GM18511 (cell line): ENCODE data around the gene PCSK6.
"Not testable (repeated sequence)": the region's sequence is repeated elsewhere in the genome, so short reads cannot be mapped to it uniquely, and the experiment has no call there.

ENCODE experiments used
- ATAC-seq: cut with Tn5 transposase; IDR thresholded peaks from one replicate; pipeline ENCODE4 v1.9.1; 2021; ENCODE audit warnings: mild to moderate bottlenecking, moderate library complexity; ENCODE audit not compliant: unreplicated experiment

Gene PCSK6

GRCh38 chr15:101406526-101407195 is 82.8 kb downstream of the PCSK6 start:
- peak; percentile 6 for ATAC-seq

DNA sequence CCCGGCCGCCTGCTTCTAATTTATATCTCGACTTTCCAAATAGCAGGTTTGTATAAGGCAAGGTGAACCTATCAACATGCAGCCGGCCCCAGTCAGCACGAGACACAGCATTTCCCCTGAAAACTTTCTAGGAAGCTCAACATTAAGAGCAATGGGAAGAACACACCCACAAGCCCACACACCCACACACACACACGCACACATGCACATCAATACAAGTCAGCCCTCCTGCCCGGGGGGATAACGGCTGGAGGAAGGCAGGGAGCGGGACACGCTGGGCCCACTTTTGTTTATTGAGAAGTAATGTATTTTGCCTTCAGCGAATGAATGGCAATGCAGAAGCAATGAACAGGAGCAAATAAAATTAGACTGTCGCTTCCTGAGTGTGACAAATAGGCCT is 83.5 kb downstream of the PCSK6 start:
- ATAC-seq = no peak

GRCh38 chr15:101404245-101404644 is 85.3 kb downstream of the PCSK6 start:
- no peak for ATAC-seq

GRCh38 chr15:101402883-101403282 is 86.6 kb downstream of the PCSK6 start:
- not testable (repeated sequence) for ATAC-seq

- no peak for ATAC-seq
These were observed 88.2 kb downstream of the PCSK6 start for GRCh38 chr15:101401286-101401685.

DNA sequence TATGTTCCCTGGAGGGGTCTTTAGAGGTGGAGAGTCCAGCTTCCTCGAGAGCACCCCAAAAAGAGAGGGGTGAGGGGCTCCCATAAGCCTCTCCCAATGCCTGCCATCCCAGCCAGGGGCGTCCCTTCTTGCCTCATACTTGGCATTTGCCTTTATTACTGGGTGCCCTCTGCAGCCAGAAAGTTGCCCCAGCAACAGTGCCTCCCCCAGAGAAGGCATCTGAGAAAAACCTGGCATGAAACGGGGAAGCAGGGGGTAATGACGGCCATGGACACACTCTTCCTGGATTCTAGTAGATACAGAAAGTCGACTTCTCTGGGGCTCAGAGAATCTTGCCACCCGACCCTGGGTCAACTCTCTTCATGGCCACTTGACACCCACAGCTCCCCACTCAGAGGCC is 90.1 kb downstream of the PCSK6 start:
- no peak for ATAC-seq

GRCh38 chr15:101398247-101398646 is 91.3 kb downstream of the PCSK6 start:
- ATAC-seq = no peak

GRCh38 chr15:101397521-101398003 is 91.9 kb downstream of the PCSK6 start:
- no peak for ATAC-seq

DNA sequence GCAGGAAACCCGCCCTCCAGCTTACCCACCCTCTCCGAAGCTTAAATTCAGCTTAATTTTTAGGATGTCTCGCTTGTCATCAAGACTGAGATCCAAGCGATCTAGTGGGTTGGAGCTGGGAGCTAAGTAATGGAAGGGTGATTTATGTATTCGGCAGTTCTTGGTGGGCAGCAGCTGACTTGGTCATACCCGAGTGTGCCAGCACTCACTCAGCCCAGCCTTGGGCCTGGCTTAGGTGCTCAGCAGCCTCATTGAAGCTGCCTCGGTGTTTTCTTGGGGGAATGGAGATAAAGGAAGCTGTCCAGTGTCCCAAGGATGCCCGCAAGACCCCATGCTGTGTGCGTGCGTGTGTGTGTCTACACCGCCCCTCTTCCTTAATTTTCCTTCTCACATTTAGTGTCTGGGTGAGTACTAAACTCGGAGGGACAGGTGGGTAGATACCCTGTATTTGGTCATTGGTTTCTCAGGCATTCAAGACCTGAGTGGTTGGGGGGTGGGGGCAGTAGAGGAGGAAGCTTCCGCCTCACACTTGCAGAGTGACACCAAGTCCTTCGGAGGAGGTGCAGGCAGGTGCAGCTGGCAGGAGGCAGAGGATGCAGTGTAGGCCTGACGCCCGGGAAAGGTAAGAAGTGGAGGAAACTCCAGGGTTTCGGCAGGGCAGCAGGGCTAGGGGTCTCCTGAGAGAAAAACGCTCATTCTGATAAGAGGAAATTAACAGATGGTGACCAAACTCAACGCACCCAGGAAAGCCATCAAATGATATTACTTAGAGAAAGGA is 92.8 kb downstream of the PCSK6 start:
- no peak for ATAC-seq

DNA sequence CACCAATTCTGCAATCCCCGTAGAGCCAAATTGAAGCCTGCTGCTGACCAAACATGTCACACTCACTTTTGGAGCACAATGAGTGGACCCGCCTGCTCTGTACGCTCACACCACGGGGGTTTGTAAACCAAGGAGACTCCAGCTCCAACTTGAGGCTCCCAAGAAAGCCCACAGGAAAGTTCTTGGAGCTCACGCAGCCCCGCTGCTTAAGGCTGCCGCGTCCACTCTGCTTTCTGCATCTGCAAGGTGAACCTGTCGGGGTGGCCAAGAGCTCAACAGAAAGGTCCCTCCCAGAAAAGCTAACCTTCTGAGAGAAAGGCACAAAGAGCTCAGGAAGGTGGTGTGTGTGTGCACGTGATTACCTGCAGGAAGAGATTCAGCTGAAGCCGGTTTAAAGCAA is 94.9 kb downstream of the PCSK6 start:
- no peak for ATAC-seq

DNA sequence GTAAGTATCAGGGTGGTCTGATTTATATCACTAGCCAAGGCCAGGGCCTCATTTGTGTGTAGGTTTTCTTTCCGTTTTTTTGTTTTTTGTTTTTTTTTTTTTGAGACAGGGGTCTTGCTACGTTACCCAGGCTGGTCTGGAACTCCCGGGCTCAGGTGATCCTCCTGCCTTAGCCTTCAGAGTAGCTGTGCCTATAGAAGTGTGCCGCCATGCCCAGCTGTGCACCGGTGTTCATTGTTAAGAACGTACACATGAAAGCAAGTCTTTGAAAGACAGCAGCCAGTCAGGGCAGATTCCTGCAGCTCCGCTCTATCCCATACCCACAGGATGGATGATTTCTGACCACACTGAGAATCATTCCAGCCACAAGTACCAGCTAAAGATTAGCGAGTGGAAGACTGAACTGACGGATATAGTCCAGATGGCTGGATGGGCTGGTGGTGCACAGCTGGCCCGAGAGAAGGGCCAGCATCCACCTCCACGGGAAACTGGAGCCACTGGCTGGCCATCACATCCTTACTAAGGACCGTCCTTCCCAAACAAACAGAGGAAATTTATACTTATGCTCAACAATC is 95.4 kb downstream of the PCSK6 start:
- ATAC-seq = no peak

- no peak for ATAC-seq
These were observed 96.3 kb downstream of the PCSK6 start for GRCh38 chr15:101393172-101393571.

DNA sequence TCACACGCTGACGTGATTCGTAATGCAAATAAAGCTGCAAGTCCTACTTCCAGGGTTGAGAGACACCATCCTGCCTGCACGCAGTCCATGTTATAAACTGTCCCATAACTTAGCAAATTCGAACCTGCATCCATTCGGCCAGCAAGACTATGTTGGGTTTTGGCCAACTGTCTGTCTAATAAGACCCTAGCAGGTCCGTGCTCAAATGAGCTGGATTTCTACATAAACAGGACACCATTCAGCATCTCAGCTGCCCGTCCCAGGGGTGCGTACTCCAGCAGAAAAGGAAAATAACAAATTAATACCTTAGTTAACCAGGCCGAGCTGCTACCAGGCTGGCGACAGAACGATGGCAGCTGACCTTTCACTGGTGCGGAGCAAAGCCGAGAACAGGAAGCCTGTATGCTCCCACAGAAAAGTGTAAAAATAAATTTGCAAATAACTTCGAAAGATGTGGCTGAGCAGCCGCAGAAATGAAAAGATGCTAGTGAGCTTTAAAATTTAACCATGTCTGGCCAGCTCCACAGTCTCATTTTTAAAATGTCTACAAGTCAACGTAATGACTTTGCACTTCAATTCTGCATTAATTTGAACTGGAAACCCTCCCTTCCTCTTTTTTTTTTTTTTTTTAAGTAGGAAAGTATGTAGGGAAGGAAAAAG is 97.4 kb downstream of the PCSK6 start:
- ATAC-seq = peak; percentile 72

GRCh38 chr15:101391431-101391830 is 98.1 kb downstream of the PCSK6 start:
- ATAC-seq = no peak

- no peak for ATAC-seq
These were observed 99.0 kb downstream of the PCSK6 start for GRCh38 chr15:101390462-101390861.

GRCh38 chr15:101390060-101390459 is 99.4 kb downstream of the PCSK6 start:
- ATAC-seq = no peak

DNA sequence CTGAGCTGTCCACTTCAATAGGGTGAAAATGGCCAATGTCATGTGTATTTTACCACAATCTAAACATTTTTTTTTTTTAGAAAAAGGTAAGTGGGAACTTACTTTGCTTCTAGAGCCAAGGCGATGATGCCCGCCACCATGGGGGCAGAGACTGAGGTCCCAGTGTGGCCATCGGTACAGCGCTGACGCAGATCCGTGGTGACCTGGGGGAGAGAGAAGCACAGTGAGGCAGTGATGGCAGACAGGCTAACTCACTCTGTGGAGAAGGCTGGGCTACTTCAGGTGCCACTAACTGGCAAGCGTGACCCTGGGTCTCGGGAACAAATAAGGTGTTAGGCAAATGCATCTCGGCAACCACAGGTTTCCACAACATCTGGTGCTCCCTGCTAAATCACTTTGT is 100.1 kb downstream of the PCSK6 start:
- no peak for ATAC-seq

DNA sequence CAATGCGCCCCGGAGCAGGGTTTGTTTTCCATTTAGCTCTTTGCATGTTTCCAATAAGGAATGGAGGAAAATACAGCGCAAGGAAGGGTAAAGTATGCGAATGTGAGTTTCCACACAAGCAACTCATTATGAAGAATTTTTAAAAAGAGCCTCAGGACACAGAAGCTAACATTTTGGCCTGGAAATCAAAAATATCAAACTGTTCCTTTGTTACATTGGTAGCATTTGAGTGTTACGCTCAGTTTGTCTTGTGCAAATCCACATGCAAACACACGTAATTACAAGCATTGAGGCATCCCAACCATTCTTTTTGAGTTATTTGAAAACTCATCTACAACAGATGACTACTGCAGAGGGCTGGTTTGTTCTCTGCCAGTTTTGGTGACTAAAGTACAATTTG is 101.5 kb downstream of the PCSK6 start:
- no peak for ATAC-seq

DNA sequence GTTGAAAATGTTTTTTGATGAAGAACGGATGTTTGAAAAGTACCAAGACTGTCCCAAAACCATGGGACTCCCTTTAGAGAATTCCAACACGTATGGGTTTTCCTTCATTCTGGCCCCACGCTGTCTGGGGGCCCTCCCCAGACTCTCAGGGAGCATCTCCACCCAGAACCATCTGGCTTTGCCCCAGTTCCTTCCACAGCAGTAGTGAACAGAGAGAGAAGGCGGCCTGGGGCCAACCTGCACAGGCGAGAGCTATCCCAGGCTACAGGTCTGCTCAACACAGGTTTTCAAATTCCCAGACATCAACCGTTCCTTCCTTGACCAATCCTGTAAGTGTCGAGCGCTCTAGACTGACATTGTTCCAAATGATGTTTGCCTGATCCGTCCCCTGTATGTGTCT is 101.9 kb downstream of the PCSK6 start:
- no peak for ATAC-seq

DNA sequence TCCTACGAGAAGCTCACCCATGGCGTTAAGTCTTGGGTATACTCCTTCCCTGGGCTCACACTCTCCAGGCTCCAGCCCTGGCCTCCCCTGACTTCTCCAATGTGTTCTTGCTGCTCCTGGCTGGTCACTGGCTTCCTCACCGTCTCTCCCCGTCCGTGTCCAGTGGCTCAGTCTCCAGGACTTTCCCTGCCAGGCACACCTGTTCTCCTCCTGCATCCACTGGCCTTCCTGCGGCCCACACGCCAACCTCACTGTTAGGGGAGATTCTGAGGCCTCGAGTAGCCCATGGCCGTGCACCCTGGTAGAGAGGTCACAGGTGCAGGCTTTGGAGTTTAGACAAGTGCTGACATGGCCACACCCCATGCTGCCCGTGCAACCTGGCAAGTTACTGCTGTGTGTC is 102.5 kb downstream of the PCSK6 start:
- no peak for ATAC-seq

DNA sequence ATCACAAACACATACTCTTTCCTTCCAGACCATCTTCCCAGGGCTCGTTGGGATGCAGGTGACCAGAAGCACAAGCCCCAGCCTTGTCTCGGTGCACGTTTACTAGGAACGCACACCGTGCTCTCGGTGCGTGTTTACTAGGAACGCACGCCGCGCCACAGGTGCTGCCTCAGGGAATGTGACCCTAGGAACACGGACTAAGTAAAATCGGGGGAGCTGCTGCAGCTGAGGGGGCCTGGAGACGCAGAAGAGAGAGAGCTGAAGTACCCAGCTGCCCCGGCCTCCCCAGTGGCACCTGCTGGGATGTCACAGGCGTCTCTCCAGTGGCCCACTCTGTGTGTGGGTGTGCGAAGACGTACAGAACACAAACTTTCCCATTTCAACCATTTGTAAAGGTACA is 103.5 kb downstream of the PCSK6 start:
- ATAC-seq = no peak

- no peak for ATAC-seq
These were observed 105.2 kb downstream of the PCSK6 start for GRCh38 chr15:101384276-101384675.
